Mucosa of rectum (tissue), 2 donors: Measurements from ENCODE around the gene NRXN2.

ENCODE experiments used
- H3K27ac ChIP-seq, 2 donors: one replicate each; pipeline ENCODE4 v1.7.0; 2013; ENCODE audit warnings: inconsistent platforms in 2 of 2, low read depth in 2 of 2, low read length in 2 of 2
- H3K27me3 ChIP-seq, 2 donors: one replicate each; pipeline ENCODE4 v1.7.0; 2013; ENCODE audit warnings: low read length in 2 of 2; ENCODE audit not compliant: control insufficient read depth in 2 of 2, insufficient read depth in 2 of 2
- H3K36me3 ChIP-seq, 2 donors: one replicate each; pipeline ENCODE4 v1.7.0; 2013; ENCODE audit warnings: low read length in 2 of 2; ENCODE audit not compliant: control insufficient read depth in 2 of 2, insufficient read depth in 2 of 2
- H3K4me1 ChIP-seq, 2 donors: one replicate each; pipeline ENCODE4 v1.7.0; 2013; ENCODE audit warnings: low read length in 2 of 2, mild to moderate bottlenecking in 1 of 2; ENCODE audit not compliant: control insufficient read depth in 2 of 2, insufficient read depth in 2 of 2
- H3K4me3 ChIP-seq, 2 donors: one replicate each; pipeline ENCODE4 v1.7.0; 2013; ENCODE audit warnings: low read length in 2 of 2
- H3K9ac ChIP-seq, 2 donors: one replicate each; pipeline ENCODE4 v1.7.0; 2013; ENCODE audit warnings: low read length in 2 of 2, low read depth in 1 of 2, mild to moderate bottlenecking in 1 of 2
- H3K9me3 ChIP-seq, 2 donors: one replicate each; pipeline ENCODE4 v1.7.0; 2013; ENCODE audit warnings: low read length in 2 of 2; ENCODE audit not compliant: control insufficient read depth in 2 of 2
- donor health status: healthy.
- donor health status: Normal muscosa, but diverticular disease.

NRXN2 gene

DNA sequence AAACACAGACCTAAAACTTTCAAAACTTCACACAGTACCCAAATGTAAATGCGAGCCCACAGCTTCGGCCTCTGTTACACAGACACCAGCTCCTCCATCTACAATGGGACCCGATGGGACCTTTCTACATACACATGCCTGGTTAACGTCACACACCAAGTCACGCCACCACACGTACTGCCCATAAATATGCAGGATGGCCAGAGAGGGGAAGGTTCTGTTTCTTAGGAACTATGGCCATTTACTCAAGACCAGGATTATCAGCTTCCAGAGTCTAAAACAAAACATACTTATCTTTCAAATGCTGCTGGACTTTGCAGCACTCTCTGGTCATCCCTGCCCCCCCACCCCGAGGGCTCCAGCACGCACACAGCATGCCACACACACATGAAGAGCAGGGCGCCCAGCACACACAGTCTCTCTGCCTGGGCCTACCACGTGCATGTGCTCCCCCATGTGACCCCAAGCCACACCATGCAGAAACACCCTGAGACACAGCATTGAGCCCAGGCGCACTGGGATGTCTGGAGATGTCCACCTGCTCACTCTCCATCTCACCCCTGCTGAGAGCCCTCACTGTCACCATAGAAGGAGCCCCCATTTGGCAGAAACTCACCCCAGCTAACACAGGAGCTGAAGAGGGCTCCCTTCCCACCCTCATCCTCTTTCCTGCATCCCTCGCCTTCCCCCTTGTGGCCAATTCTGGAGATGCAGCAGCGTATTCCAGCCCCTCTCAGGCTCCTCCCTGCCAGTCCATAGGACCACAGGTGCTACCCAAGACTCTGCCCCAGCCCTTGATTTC is 70.2 kb downstream of the NRXN2 start:
- Histone ChIP-seq H3K27ac (no peak overlapping the region), H3K9ac (no peak overlapping the region), H3K4me1 (no peaks in the 10 kb centered on the region), H3K36me3 (no peaks in the 10 kb centered on the region), H3K27me3 (peaks cover 0 to 3% of the 10 kb centered on the region in 2 donors), H3K9me3 (no peaks in the 10 kb centered on the region), H3K4me3 (no peak overlapping the region)

DNA sequence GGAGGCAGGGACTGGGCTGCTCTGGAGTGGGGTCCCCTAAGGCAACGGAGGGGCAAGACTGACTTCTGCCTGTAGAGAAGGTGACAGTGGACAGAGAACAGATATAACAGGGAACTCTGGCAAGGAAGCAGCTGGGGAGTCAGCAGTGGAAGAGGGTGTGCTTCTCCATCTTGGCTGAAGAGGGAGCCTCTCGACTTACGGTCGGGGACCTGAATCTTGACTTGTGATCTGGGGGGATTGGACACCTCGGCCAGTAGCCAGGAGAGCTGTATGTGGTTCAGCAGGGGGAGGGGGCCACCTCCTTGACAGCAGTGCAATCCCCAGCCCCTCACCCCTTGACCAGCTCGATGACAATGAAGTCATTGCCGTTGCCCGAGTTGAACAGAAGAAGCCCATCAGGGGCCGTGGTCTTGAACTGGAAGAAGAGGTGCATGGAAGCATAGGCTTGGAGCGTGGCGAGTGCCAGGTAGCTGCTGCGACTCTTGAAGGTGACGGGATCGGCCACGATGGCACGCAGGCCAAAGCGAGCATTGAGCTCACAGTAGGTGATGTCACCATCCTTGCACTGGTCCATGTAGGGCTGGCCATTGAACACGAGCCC is 72.0 kb downstream of the NRXN2 start:
- Histone ChIP-seq H3K27me3 (peaks cover 0 to 5% of the 10 kb centered on the region in 2 donors), H3K27ac (no peak overlapping the region)

GRCh38 chr11:64649291-64649697 is 73.7 kb downstream of the NRXN2 start:
- H3K9me3 ChIP-seq: no peaks in the 10 kb centered on the region
- peaks cover 3 to 11% of the 10 kb centered on the region in 2 donors for H3K27me3 ChIP-seq
- no peak overlapping the region for H3K27ac ChIP-seq

More for the DNA sequence above, 72.0 kb downstream of the NRXN2 start:
- no peaks in the 10 kb centered on the region for H3K4me1 ChIP-seq
- H3K9ac ChIP-seq: no peak overlapping the region
- H3K9me3 ChIP-seq: no peaks in the 10 kb centered on the region
- no peak overlapping the region for H3K4me3 ChIP-seq
- H3K36me3 ChIP-seq: no peaks in the 10 kb centered on the region

GRCh38 chr11:64648551-64648950 is 74.4 kb downstream of the NRXN2 start:
- H3K36me3 ChIP-seq: no peaks in the 10 kb centered on the region
- peaks cover 8 to 15% of the 10 kb centered on the region in 2 donors for H3K27me3 ChIP-seq
- H3K9me3 ChIP-seq: no peaks in the 10 kb centered on the region
- no peak overlapping the region for H3K9ac ChIP-seq
- H3K27ac ChIP-seq: no peak overlapping the region
- H3K4me1 ChIP-seq: no peaks in the 10 kb centered on the region
- no peak overlapping the region for H3K4me3 ChIP-seq

More at GRCh38 chr11:64649291-64649697, 73.7 kb downstream of the NRXN2 start:
- Histone ChIP-seq H3K4me3 (no peak overlapping the region), H3K36me3 (no peaks in the 10 kb centered on the region), H3K4me1 (no peaks in the 10 kb centered on the region), H3K9ac (no peak overlapping the region)

DNA sequence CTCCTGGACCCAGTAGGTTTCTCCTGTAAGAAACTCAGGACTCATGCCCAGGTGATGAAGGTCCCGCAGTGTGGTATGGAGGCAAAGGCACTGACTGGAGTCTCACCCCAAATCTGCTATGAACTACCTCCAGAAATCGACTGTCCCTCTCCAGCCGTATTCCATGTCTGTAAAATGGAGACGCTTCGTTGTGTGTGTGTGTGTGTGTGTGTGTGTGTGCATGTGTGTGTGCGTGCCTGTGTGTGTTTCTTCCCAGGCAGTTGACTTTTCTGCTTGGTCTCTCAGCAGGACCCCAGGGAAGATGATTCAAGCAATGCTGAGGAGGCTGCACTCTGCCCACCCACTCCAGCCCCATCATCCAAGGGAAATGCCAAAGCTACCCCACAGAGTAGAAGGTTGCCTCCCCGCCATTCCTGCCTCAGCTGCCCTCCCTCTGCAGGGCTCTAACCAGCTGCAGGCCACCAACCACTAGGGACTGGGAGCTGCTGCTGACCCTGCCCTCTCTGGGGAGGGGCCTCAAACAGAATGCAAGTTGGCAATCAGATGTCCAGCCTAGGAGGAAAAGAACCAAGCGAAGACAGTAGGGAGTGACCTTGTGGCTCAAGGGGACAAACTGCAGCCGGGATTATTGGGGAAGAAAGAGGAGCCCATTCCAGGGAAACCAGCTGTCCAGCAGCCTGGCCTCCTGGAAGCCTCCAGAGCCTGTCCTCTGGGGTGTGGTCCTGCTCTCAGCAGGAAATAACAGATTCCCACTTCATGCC is 75.8 kb downstream of the NRXN2 start:
- Histone ChIP-seq H3K9me3 (no peaks in the 10 kb centered on the region), H3K4me3 (no peak overlapping the region), H3K4me1 (no peaks in the 10 kb centered on the region), H3K36me3 (no peaks in the 10 kb centered on the region), H3K27ac (no peak overlapping the region), H3K9ac (no peak overlapping the region), H3K27me3 (peaks cover 9 to 20% of the 10 kb centered on the region in 2 donors)

- Histone ChIP-seq H3K9ac (no peak overlapping the region), H3K9me3 (no peaks in the 10 kb centered on the region), H3K4me3 (no peak overlapping the region), H3K27me3 (peaks cover 22 to 36% of the 10 kb centered on the region in 2 donors), H3K36me3 (no peaks in the 10 kb centered on the region), H3K27ac (no peak overlapping the region), H3K4me1 (no peaks in the 10 kb centered on the region)
Measured at GRCh38 chr11:64644647-64645275, 78.2 kb downstream of the NRXN2 start.

DNA sequence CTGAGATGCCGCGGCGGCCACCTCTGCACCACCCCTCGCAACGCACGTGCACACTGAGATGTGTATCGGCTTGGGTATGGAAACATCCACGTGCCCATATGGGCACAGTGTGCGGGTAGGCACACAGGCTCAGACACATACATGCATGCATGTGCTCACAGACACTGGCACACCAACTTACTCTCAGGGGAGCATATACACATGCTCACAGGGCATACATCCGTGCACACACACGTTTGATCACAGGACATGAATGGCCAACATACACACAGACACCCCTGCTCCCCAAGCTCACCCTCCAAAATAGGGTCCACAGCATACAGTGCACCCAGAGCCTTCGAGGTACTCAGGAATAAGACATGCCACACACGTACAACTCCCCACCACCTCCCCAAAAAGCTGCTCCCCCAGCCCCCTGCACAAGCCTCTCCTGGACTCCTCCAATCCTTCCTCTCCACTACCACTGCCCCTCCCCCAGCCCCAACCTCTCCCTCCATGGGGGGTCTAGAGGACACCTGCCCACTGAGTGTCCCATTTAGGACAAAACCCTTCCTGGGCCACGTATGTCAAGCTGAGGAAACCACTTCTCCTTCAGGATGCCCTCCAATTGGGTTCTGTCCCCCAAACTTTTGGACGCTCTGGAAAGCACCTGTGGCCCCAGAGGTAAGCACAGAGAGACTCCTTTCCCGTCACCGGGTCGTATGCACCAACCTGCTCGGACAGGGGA is 78.9 kb downstream of the NRXN2 start:
- H3K27me3 ChIP-seq: peaks cover 22 to 40% of the 10 kb centered on the region in 2 donors

DNA sequence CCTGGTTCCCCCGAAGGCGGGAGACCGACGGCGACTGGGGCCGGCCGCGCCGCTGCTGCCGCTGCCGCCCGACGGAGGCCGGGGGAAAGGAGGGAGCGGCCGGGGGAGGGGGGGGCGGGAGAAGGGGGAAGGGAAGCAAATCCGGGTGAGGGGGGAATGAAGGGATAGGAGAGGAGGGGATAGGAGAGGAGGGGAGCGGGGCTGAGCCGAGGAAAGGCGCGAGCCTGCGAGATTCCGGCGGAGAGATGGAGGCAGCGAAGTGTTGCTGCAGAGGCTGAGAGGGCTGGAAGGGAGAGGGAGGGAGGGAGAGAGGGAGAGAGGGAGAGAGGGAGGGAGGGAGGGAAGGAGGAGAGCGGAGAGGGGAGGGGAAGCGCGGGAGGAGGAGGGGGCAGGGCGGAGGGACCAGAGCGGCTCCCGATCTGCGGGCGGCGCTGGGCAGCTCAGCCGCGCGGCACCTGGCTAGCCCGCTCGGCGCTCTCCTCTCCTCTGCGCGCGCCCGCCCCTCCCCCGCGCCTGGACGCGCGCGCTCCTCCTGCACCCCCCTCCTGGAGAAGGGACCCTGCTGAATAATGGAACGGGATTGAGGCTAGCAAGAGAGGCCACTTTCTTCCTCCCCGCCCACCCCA is 79.6 kb downstream of the NRXN2 start:
- Histone ChIP-seq H3K27me3 (peaks cover 22 to 40% of the 10 kb centered on the region in 2 donors), H3K4me1 (peaks cover 0 to 2% of the 10 kb centered on the region in 2 donors), H3K9me3 (no peaks in the 10 kb centered on the region), H3K36me3 (no peaks in the 10 kb centered on the region), H3K9ac (no peak overlapping the region), H3K4me3 (no peak overlapping the region), H3K27ac (no peak overlapping the region)

More for the DNA sequence above, 78.9 kb downstream of the NRXN2 start:
- no peaks in the 10 kb centered on the region for H3K4me1 ChIP-seq
- H3K27ac ChIP-seq: no peak overlapping the region
- no peak overlapping the region for H3K9ac ChIP-seq
- no peaks in the 10 kb centered on the region for H3K9me3 ChIP-seq
- H3K36me3 ChIP-seq: no peaks in the 10 kb centered on the region
- no peak overlapping the region for H3K4me3 ChIP-seq

- Histone ChIP-seq H3K9me3 (no peaks in the 10 kb centered on the region), H3K27ac (no peak overlapping the region), H3K4me3 (no peak overlapping the region), H3K4me1 (peaks cover 2 to 3% of the 10 kb centered on the region in 2 donors), H3K9ac (no peak overlapping the region), H3K27me3 (peaks cover 22 to 40% of the 10 kb centered on the region in 2 donors), H3K36me3 (no peaks in the 10 kb centered on the region)
Measured at GRCh38 chr11:64642871-64643255, 80.1 kb downstream of the NRXN2 start.
